NT2/D1 (cell line): ENCODE results near the gene ZNF396.

Source experiments
- YY1 ChIP-seq: IDR thresholded peaks from 2 replicates; pipeline ENCODE4 v1.6.1; 2011; ENCODE audit not compliant: insufficient read length, insufficient read depth
- ZNF274 ChIP-seq: IDR thresholded peaks from 2 replicates; pipeline ENCODE4 v1.6.1; 2011; ENCODE audit warnings: mild to moderate bottlenecking, low read depth, low read length

DNA sequence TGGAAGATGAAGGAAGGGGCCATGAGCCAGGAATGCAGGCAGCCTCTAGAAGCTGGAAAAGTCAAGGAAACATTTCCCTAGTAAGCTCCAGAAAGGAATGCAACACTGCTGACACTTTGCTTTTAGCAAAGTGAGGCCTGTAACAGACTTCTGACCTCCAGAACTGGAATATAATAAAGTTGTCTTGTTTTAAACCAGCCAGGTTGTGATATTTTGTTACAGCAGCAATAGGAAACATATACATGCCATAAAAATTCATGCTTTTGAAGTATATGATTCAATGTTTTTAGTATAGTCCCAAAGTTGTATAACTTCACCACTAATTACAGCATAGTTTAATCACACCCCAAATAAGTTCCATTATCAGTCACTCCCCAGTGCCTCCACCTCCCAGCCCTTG, 15.2 kb upstream of the ZNF396 start:
- TF ChIP-seq ZNF274 (no peak), YY1 (no peak)
